ENCODE measurements around the gene DLGAP5. TPM values are rescaled to one million over a fixed set of nuclear protein-coding genes. Genes with fewer than 3 reads are reported as not detected.

The DLGAP5 gene
- total and polyA plus RNA-seq, 2 of the 13 experiments (the other 11 are each of a cell fraction or from before 2014, with no cell fraction given) = 7.7 to 55.8 TPM

DNA sequence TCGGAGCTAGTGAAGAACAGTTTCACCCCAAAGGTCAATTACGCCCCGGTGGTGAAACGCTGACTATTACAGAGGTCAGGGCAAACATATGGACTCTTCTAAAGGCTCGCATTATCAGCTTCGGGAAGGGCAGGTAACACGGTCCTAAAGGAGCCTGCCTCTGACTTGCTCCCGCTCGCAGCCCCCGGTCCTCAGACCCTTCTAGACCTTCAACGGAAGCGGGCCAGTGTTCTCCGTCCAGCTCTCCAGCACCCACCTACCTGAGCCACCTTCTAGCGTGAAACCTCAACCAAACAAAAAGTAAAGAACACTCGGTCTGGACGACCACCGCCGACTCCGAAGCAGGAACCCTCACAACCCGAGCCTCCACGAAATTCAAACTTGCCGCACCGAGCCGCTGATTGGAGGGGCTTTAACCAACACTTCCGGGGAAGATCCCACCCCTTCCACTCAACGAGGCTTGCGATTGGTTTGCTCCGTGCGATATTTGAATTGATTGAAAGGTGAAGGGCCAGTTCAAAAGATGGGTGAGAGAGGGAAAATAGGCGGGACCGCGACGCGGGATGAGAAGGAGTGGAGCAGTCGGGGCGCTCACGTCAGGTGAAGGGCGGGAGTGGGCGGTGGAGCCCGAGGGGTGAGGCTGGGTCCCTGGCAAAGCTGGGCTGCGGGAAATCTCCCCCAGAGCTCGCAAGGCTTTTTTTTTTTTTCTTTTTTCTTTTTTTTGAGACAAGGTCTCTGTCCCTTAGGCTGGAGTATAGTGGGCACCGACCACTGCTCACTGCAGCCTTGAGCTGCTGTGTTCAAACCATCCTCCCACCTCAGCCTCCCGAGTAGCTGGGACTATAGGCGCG, at the start of gene DLGAP5 (continued):
- TF ChIP-seq, protein P1, sequence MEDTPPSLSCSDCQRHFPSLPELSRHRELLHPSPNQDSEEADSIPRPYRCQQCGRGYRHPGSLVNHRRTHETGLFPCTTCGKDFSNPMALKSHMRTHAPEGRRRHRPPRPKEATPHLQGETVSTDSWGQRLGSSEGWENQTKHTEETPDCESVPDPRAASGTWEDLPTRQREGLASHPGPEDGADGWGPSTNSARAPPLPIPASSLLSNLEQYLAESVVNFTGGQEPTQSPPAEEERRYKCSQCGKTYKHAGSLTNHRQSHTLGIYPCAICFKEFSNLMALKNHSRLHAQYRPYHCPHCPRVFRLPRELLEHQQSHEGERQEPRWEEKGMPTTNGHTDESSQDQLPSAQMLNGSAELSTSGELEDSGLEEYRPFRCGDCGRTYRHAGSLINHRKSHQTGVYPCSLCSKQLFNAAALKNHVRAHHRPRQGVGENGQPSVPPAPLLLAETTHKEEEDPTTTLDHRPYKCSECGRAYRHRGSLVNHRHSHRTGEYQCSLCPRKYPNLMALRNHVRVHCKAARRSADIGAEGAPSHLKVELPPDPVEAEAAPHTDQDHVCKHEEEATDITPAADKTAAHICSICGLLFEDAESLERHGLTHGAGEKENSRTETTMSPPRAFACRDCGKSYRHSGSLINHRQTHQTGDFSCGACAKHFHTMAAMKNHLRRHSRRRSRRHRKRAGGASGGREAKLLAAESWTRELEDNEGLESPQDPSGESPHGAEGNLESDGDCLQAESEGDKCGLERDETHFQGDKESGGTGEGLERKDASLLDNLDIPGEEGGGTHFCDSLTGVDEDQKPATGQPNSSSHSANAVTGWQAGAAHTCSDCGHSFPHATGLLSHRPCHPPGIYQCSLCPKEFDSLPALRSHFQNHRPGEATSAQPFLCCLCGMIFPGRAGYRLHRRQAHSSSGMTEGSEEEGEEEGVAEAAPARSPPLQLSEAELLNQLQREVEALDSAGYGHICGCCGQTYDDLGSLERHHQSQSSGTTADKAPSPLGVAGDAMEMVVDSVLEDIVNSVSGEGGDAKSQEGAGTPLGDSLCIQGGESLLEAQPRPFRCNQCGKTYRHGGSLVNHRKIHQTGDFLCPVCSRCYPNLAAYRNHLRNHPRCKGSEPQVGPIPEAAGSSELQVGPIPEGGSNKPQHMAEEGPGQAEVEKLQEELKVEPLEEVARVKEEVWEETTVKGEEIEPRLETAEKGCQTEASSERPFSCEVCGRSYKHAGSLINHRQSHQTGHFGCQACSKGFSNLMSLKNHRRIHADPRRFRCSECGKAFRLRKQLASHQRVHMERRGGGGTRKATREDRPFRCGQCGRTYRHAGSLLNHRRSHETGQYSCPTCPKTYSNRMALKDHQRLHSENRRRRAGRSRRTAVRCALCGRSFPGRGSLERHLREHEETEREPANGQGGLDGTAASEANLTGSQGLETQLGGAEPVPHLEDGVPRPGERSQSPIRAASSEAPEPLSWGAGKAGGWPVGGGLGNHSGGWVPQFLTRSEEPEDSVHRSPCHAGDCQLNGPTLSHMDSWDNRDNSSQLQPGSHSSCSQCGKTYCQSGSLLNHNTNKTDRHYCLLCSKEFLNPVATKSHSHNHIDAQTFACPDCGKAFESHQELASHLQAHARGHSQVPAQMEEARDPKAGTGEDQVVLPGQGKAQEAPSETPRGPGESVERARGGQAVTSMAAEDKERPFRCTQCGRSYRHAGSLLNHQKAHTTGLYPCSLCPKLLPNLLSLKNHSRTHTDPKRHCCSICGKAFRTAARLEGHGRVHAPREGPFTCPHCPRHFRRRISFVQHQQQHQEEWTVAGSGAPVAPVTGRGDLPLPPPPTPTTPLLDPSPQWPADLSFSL (CRISPR knock-in tag; IDR thresholded peaks at IDR 0.05) = no peak
- TF ChIP-seq THRA (CRISPR knock-in tag; IDR thresholded peaks at IDR 0.05; ENCODE audit: borderline replicate concordance) (no peak), PITX1 (CRISPR knock-in tag; IDR thresholded peaks at IDR 0.05) (no peak), TRIM24 (CRISPR knock-in tag; IDR thresholded peaks at IDR 0.05) (no peak), DRAP1 (CRISPR knock-in tag; IDR thresholded peaks at IDR 0.05) (peak; percentile 78), RBAK (CRISPR knock-in tag; IDR thresholded peaks at IDR 0.05) (no peak), MED13 (CRISPR knock-in tag; IDR thresholded peaks at IDR 0.05) (no peak), ZSCAN9 (CRISPR knock-in tag; IDR thresholded peaks at IDR 0.05; ENCODE audit: borderline replicate concordance) (no peak; the same call in 1 of the 2 replicates), ZBED4 (CRISPR knock-in tag; IDR thresholded peaks at IDR 0.05; ENCODE audit: borderline replicate concordance) (no peak), ELF1 (CRISPR knock-in tag; IDR thresholded peaks at IDR 0.05) (peak; percentile 87), ZFP91 (CRISPR knock-in tag; IDR thresholded peaks at IDR 0.05; ENCODE audit: borderline replicate concordance) (peak; percentile 42; the same call in 1 of the 2 replicates)
- TF ChIP-seq, protein P2, sequence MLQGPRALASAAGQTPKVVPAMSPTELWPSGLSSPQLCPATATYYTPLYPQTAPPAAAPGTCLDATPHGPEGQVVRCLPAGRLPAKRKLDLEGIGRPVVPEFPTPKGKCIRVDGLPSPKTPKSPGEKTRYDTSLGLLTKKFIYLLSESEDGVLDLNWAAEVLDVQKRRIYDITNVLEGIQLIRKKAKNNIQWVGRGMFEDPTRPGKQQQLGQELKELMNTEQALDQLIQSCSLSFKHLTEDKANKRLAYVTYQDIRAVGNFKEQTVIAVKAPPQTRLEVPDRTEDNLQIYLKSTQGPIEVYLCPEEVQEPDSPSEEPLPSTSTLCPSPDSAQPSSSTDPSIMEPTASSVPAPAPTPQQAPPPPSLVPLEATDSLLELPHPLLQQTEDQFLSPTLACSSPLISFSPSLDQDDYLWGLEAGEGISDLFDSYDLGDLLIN (CRISPR knock-in tag; IDR thresholded peaks at IDR 0.05; ENCODE audit: borderline replicate concordance) = 0 out of 2 replicates have a peak, but pooled peaks have one; percentile 16
